C4-2B (cell line): ENCODE measurements around the gene MYO7B.

Source experiments
- H3K27ac ChIP-seq: fragments of 450-650 bp; 2 replicates; pipeline ENCODE4 v1.5.1; 2017
- ZFX ChIP-seq: fragments of 450-650 bp; IDR thresholded peaks from 2 replicates; pipeline ENCODE4 v1.6.1; 2017
- TF ChIP-seq, protein P1 (sequence below): fragments of 450-650 bp; conservative IDR thresholded peaks from 2 replicates; pipeline ENCODE4 v1.5.1; 2017; ENCODE audit warnings: mild to moderate bottlenecking

The MYO7B gene

GRCh38 chr2:127560201-127560930 is 24.9 kb downstream of the MYO7B start:
- no peak overlapping the region for H3K27ac ChIP-seq
- TF ChIP-seq, protein P1, sequence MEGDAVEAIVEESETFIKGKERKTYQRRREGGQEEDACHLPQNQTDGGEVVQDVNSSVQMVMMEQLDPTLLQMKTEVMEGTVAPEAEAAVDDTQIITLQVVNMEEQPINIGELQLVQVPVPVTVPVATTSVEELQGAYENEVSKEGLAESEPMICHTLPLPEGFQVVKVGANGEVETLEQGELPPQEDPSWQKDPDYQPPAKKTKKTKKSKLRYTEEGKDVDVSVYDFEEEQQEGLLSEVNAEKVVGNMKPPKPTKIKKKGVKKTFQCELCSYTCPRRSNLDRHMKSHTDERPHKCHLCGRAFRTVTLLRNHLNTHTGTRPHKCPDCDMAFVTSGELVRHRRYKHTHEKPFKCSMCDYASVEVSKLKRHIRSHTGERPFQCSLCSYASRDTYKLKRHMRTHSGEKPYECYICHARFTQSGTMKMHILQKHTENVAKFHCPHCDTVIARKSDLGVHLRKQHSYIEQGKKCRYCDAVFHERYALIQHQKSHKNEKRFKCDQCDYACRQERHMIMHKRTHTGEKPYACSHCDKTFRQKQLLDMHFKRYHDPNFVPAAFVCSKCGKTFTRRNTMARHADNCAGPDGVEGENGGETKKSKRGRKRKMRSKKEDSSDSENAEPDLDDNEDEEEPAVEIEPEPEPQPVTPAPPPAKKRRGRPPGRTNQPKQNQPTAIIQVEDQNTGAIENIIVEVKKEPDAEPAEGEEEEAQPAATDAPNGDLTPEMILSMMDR = no peak
- no peak for TF ChIP-seq ZFX

DNA sequence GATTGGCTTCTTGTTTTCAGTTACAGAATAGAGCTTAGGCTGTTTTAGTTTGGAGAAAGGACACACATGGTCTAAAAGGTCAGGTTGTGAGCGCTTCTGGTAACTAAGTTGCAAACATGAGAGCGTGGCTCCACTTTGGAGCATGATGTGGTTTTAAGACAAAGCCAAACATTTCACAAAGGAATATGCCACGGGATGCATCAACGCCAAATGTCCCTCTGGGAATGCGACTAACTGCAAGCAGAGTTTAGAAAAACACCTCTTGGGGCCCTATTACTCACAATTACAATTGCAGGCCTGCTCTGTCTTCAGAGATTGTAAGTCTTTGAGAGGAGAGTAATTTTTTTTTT is 25.4 kb downstream of the MYO7B start:
- H3K27ac ChIP-seq = no peak overlapping the region
- TF ChIP-seq, protein P1 = no peak
- no peak for TF ChIP-seq ZFX

GRCh38 chr2:127561371-127561770 is 25.9 kb downstream of the MYO7B start:
- TF ChIP-seq, protein P1 = no peak
- TF ChIP-seq ZFX = no peak
- H3K27ac ChIP-seq = no peak overlapping the region

DNA sequence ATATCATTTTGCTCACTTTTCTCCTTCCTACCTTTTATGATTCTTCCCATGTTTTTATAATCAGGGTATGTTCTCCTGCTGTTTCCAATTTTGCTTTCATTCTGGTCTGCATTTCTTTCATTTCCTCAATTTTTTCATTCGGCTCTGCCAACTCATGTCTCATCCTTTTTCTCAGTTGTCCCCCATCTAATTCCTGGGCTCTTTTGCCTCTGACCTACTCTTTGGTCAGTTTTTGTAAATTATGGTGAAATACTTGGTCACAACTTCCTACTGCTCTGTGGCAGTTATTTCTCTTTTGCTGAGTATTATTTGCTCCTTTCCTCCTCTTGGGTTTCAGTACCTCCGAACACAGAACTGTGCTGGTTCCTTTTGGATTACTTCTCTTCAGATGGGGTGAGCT is 27.5 kb downstream of the MYO7B start:
- TF ChIP-seq, protein P1 = no peak
- no peak for TF ChIP-seq ZFX
- no peak overlapping the region for H3K27ac ChIP-seq

DNA sequence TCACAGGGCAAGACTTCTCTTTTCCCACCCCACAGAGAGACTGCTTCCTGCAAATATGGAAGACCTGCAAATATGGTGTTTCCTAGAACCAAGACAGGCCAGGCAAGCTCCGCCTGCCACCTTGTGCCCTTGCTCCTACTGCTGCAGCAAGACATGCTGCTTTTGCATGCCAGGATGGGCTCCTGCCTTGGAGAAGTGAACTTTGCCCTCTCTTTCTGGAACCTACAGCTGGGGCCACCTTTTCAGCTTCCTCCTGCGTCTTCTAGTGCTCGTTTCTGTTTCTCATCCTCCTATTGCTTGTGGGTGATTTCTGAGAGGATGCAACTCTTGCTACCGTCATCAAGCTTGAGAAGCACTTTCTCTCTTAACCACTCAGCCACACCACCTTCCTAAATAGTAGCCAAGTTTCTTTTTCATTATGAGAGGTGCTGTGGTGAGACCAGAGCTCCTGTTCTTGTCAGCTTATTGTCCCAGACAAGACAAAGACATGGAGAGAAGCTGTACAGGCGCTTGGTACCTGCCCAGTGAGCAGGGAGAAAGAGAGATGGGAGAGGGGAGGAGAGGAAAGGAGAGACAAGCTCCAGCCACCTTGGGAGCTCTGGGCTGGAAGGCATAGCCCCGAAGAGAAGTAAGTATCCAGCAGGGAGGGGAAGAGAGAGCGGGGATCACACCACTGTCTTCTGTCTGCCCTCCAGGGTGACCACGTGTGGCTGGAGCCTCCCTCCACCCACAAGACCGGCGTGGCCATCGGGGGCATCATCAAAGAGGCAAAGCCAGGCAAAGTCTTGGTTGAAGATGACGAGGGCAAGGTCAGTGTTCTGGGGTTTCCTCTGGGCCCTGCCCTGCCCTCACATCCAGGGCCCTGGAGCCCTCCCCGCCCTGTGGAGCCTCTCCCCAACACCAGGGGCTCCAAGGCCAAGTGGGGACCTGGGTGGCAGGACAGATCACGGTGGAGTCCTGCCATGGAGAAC is 28.3 kb downstream of the MYO7B start:
- TF ChIP-seq, protein P1 = no peak
- TF ChIP-seq ZFX = no peak
- no peak overlapping the region for H3K27ac ChIP-seq

DNA sequence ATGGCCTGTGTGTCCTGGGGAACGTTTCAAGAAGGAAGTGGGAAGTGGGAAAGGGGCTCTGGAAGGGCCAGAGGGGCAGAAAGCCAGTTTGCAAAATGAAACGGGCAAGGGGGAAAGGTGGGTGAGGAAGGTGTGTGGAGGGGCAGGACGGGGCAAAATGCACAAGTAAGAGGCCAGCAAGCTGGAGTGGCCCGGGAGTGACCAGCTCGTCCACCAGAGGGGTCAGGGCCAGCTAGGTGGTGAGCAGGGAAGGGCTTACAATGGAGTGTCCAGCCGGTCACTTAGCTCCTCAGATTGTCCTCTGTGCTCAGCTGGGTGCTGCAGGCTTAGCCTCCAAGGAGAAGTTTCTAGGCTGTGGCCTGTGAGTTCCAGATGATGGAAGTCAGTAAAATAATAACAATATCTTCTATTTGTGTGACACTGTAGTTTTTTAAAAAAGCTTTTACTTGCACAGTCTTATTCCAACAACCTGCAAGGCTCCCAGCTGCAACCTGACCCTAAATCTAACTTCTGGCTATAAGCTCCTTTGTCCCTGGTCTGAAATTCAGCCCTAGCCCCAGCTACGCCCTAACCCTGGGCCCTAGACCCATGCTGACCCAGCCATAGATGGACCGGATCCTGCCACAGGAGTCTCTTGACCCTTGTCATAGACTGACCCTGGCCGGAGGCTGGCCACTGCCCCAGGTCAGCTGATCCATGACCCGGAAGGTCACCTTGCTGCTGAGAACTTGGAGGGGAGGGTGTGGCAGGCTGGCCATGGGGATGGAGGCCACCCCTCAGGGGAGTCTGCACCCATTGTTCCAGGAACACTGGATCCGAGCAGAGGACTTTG is 29.2 kb downstream of the MYO7B start:
- H3K27ac ChIP-seq = no peak overlapping the region
- TF ChIP-seq, protein P1 = no peak
- TF ChIP-seq ZFX = no peak
